Measurements from ENCODE around the gene RBM10. TPM values are rescaled to one million over a fixed set of nuclear protein-coding genes. Genes with fewer than 3 reads are reported as not detected.

The RBM10 gene
- total and polyA plus RNA-seq, 9 of the 15 experiments (the other 6 are each of a cell fraction or from before 2014, with no cell fraction given), result 1.1 to 61.7 (median 31.5) TPM

GRCh38 chrX:47217852-47218279 lies 72.8 kb downstream of the RBM10 start (continued):
- TF ChIP-seq ATF6 (CRISPR knock-in tag; IDR thresholded peaks at IDR 0.05) (no peak), NKRF (IDR thresholded peaks at IDR 0.05; ENCODE audit: borderline replicate concordance) (no peak), KLF6 (CRISPR knock-in tag; IDR thresholded peaks at IDR 0.05; ENCODE audit: borderline replicate concordance) (no peak), FOS (IDR thresholded peaks at IDR 0.05; ENCODE audit: extremely low read depth, insufficient read length) (peak; percentile 51), RCOR1 (IDR thresholded peaks at IDR 0.05; ENCODE audit: borderline replicate concordance in 1 of 2, low read depth in 2 of 2, low read length in 2 of 2) (peak in 1 of 2 experiments; percentile 80; a peak in 2 of 4 replicates), HES1 (IDR thresholded peaks at IDR 0.05; ENCODE audit: low read depth) (no peak), KLF1 (tag; IDR thresholded peaks at IDR 0.05) (peak; percentile 87), THRB (CRISPR knock-in tag; conservative IDR thresholded peaks at IDR 0.05) (no peak), CXXC5 (CRISPR knock-in tag; IDR thresholded peaks at IDR 0.05) (peak; percentile 41; the same call in 1 of the 2 replicates), SFPQ (IDR thresholded peaks at IDR 0.05; ENCODE audit: low read depth, low read length) (no peak), CREB1 (IDR thresholded peaks at IDR 0.05) (peak; percentile 14; the same call in 1 of the 2 replicates), CREB1 (CRISPR knock-in tag; IDR thresholded peaks at IDR 0.05) (no peak; the same call in 1 of the 2 replicates), EGR1 (conservative IDR thresholded peaks at IDR 0.05) (peak; percentile 54), HDAC3 (IDR thresholded peaks at IDR 0.05; ENCODE audit: borderline replicate concordance, partially characterized antibody) (no peak), PKNOX1 (IDR thresholded peaks at IDR 0.05) (peak; percentile 98), ZNF75A (CRISPR knock-in tag; IDR thresholded peaks at IDR 0.05) (no peak), RAD21 (CRISPR knock-in tag; conservative IDR thresholded peaks at IDR 0.05 in 1 of 2, IDR thresholded peaks at IDR 0.05 in 1 of 2) (no peak)
